Measurements from ENCODE around the gene NMB.

NMB gene

DNA sequence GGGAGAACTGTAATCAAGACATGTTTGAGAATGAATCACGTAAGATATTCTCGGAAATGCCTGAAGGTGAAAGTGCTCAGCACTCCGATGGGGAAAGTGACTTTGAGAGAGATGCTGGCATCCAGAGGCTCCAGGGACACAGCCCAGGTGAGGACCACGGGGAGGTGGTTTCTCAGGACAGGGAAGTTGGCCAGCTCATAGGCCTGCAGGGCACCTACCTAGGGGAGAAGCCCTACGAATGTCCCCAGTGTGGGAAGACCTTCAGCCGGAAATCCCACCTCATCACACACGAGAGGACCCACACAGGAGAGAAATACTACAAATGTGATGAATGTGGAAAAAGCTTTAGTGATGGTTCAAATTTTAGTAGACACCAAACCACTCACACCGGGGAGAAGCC, 37.4 kb downstream of the NMB start:
- no CpG with 5 or more reads among the region's 8 CpGs for WGBS (ENCODE audit: insufficient coverage, insufficient read length)
- DNase-seq (ENCODE audit: low read depth, low spot score) = no peak
- Histone ChIP-seq H3K9me3 (ENCODE audit: control insufficient read depth, insufficient read depth, low read length) (peaks cover 17% of the 10 kb centered on the region), H3K36me3 (ENCODE audit: control insufficient read depth, insufficient read depth, low read length) (peaks cover 22% of the 10 kb centered on the region), H3K4me3 (ENCODE audit: low read length) (no peak overlapping the region), H3K4me1 (ENCODE audit: control insufficient read depth, insufficient read depth, low read length) (no peaks in the 10 kb centered on the region), H3K27me3 (ENCODE audit: control insufficient read depth, insufficient read depth, low read length) (peaks cover 1% of the 10 kb centered on the region; the same call in 1 of the 2 replicates), H3K27ac (ENCODE audit: low read length) (no peak overlapping the region)

DNA sequence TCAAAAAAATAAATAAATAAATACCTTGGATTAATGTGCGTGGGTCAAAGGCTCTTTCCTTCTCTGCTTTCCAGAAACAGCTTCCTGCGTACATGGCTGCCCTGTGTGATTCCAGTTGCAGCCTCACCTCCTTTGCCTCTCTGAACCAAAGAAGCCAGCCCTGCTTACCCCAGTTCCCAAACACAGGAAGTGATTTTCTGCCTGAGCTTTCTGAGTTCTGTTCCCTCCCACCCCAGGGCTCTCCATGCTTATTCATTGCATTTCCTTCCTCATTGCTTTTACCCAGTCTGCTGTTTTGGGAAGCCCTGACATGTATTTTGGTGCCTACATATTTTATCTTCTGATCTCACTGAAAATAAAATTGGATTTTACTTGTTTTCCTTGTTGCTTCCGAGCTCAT, 41.8 kb downstream of the NMB start:
- WGBS (ENCODE audit: insufficient coverage, insufficient read length) = no CpG with 5 or more reads among the region's 3 CpGs
- DNase-seq (ENCODE audit: low read depth, low spot score) = no peak
- Histone ChIP-seq H3K36me3 (ENCODE audit: control insufficient read depth, insufficient read depth, low read length) (peaks cover 7% of the 10 kb centered on the region), H3K27ac (ENCODE audit: low read length) (no peak overlapping the region), H3K9me3 (ENCODE audit: control insufficient read depth, insufficient read depth, low read length) (peaks cover 7% of the 10 kb centered on the region), H3K4me3 (ENCODE audit: low read length) (no peak overlapping the region), H3K27me3 (ENCODE audit: control insufficient read depth, insufficient read depth, low read length) (no peaks in the 10 kb centered on the region), H3K4me1 (ENCODE audit: control insufficient read depth, insufficient read depth, low read length) (peaks cover 1% of the 10 kb centered on the region; the same call in 1 of the 2 replicates)

DNA sequence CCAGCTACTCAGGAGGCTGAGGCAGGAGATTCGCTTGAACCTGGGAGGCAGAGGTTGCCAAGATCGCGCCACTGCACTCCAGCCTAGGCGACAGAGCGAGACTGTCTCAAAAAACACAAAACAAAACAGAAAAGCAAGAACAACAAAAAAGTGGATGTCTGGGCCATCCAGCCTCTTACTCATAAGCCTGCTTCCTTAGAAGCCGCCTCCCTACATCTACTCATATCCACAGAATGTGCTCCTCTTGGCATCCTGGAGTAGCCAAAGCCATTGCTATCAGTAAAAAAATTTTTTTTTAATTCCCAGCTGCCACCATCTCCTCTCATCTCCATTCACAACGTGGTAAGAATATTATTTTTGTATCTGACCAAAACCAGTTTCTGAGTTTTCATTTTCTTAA, 46.4 kb downstream of the NMB start:
- WGBS (ENCODE audit: insufficient coverage, insufficient read length) = no CpG with 5 or more reads among the region's 7 CpGs
- no peak for DNase-seq (ENCODE audit: low read depth, low spot score)
- H3K36me3 ChIP-seq (ENCODE audit: control insufficient read depth, insufficient read depth, low read length) = peaks cover 2% of the 10 kb centered on the region; the same call in 1 of the 2 replicates
- H3K27me3 ChIP-seq (ENCODE audit: control insufficient read depth, insufficient read depth, low read length) = no peaks in the 10 kb centered on the region
- H3K27ac ChIP-seq (ENCODE audit: low read length) = no peak overlapping the region
- H3K4me3 ChIP-seq (ENCODE audit: low read length) = no peak overlapping the region
- H3K4me1 ChIP-seq (ENCODE audit: control insufficient read depth, insufficient read depth, low read length) = peaks cover 1% of the 10 kb centered on the region
- H3K9me3 ChIP-seq (ENCODE audit: control insufficient read depth, insufficient read depth, low read length) = no peaks in the 10 kb centered on the region

DNA sequence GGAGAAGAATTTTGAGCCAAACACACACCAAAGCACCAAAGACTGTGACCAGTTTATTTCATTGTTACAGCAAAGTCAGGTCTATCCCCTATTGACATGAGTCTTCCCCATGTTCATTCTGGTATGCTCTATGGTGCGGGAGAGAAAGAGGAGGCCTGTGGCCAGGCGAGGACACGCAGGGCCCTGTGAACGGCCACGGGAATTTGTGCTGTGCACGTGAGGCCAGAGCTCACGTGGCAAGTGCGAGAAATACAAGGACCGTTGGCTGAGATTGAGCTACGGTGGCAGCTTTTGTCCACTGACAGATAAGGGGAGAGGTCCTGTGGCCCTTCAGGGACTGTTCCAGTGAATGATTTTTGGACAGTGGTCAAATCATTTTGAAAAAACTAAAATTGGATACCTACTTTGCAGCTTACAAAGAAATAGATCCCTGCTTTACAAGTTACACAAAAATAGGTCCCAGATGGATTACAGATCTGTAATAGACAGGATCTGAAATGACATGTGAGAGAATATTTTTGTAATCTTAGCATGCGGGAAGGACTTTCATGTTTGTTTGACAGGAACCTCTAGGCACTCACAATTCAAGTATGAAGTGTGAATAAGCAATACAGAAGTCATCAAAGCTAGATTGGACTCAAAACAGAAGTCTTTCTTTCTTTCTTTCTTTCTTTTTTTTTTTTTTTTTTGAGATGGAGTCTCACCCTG, 48.0 kb downstream of the NMB start:
- DNase-seq (ENCODE audit: low read depth, low spot score) = no peak
- H3K4me1 ChIP-seq (ENCODE audit: control insufficient read depth, insufficient read depth, low read length) = peaks cover 3% of the 10 kb centered on the region; the same call in 1 of the 2 replicates
- no peak overlapping the region for H3K4me3 ChIP-seq (ENCODE audit: low read length)
- H3K9me3 ChIP-seq (ENCODE audit: control insufficient read depth, insufficient read depth, low read length) = no peaks in the 10 kb centered on the region
- no CpG with 5 or more reads among the region's 11 CpGs for WGBS (ENCODE audit: insufficient coverage, insufficient read length)
- H3K27ac ChIP-seq (ENCODE audit: low read length) = no peak overlapping the region
- H3K27me3 ChIP-seq (ENCODE audit: control insufficient read depth, insufficient read depth, low read length) = no peaks in the 10 kb centered on the region
- H3K36me3 ChIP-seq (ENCODE audit: control insufficient read depth, insufficient read depth, low read length) = peaks cover 3% of the 10 kb centered on the region; the same call in 1 of the 2 replicates

DNA sequence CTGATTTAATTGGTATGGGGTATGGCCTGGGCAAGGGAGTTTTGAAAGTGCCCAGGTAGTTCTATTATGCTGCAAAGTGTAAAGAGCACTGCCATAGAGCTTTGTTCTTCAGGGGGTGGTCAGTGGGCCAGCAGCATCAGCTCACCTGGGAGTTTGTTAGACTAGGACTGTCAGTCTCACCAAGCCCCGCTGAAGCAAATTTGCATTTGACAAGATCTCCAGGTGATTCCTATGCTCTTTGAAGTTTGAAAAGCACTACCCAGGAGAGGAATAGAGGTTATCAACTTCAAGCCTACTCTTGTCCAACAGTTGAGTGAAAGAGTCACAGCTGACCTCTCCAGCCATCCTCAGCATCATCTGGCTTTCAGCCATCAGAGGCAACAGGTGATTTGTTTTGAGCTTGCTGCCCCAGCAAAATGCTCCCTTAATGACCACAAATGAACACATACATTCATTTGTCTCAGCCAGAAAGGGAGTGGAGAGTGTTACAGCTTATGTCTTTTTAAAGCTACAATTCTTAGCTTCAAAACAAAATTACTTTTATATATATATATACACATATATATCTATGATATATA, 49.2 kb downstream of the NMB start:
- Histone ChIP-seq H3K4me1 (ENCODE audit: control insufficient read depth, insufficient read depth, low read length) (peaks cover 10% of the 10 kb centered on the region), H3K27ac (ENCODE audit: low read length) (no peak overlapping the region), H3K4me3 (ENCODE audit: low read length) (no peak overlapping the region), H3K27me3 (ENCODE audit: control insufficient read depth, insufficient read depth, low read length) (no peaks in the 10 kb centered on the region), H3K36me3 (ENCODE audit: control insufficient read depth, insufficient read depth, low read length) (peaks cover 3% of the 10 kb centered on the region; the same call in 1 of the 2 replicates), H3K9me3 (ENCODE audit: control insufficient read depth, insufficient read depth, low read length) (no peaks in the 10 kb centered on the region)
- no peak for DNase-seq (ENCODE audit: low read depth, low spot score)
- no CpG with 5 or more reads among the region's 1 CpG for WGBS (ENCODE audit: insufficient coverage, insufficient read length)

DNA sequence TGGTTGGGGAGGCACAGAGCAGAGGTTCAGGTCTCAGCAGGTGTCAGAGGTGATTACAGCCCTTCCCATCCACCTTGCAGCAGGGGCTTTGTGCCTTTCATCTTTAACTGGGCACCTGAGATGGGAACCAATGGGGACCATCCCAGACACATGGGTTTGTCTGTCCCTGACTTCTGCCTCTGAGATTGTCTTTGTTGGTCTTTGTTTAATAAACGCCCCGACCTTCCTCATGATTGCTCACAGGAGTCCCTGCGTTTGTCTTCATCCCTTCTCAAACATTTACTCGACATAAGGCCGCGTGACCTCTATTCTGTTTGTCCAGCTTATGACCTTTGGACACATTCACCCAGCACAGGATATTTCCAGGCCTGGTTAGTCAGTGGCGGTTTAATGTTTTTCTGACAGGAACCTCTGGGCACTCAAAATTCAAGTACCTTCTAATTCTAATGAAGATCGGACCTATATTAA, 51.3 kb downstream of the NMB start:
- no peak for DNase-seq (ENCODE audit: low read depth, low spot score)
- WGBS (ENCODE audit: insufficient coverage, insufficient read length) = no CpG with 5 or more reads among the region's 8 CpGs
- no peaks in the 10 kb centered on the region for H3K9me3 ChIP-seq (ENCODE audit: control insufficient read depth, insufficient read depth, low read length)
- H3K27me3 ChIP-seq (ENCODE audit: control insufficient read depth, insufficient read depth, low read length) = no peaks in the 10 kb centered on the region
- peaks cover 11% of the 10 kb centered on the region for H3K4me1 ChIP-seq (ENCODE audit: control insufficient read depth, insufficient read depth, low read length)
- H3K27ac ChIP-seq (ENCODE audit: low read length) = no peak overlapping the region
- no peak overlapping the region for H3K4me3 ChIP-seq (ENCODE audit: low read length)
- H3K36me3 ChIP-seq (ENCODE audit: control insufficient read depth, insufficient read depth, low read length) = peaks cover 3% of the 10 kb centered on the region; the same call in 1 of the 2 replicates

DNA sequence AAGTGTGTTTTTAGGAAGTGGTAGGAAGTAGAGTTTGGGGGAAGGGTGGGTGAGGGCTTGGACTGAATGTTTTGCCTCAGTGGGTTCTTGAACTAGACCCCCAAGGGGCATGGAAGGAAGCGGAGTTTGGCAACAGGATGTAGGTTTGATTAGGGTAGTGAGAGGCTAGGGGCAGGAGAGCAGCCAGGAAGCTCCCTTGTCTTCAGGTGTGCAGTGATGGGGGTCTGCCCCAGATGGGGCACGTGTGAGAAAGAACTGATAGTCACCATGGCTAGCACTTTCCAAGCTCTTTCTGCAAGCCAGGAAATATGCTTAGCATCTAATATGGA, 52.5 kb downstream of the NMB start:
- H3K27me3 ChIP-seq (ENCODE audit: control insufficient read depth, insufficient read depth, low read length) = no peaks in the 10 kb centered on the region
- H3K27ac ChIP-seq (ENCODE audit: low read length) = no peak overlapping the region
- H3K36me3 ChIP-seq (ENCODE audit: control insufficient read depth, insufficient read depth, low read length) = peaks cover 3% of the 10 kb centered on the region; the same call in 1 of the 2 replicates
- H3K4me3 ChIP-seq (ENCODE audit: low read length) = no peak overlapping the region
- no CpG with 5 or more reads among the region's 2 CpGs for WGBS (ENCODE audit: insufficient coverage, insufficient read length)
- no peak for DNase-seq (ENCODE audit: low read depth, low spot score)
- no peaks in the 10 kb centered on the region for H3K9me3 ChIP-seq (ENCODE audit: control insufficient read depth, insufficient read depth, low read length)
- H3K4me1 ChIP-seq (ENCODE audit: control insufficient read depth, insufficient read depth, low read length) = peaks cover 11% of the 10 kb centered on the region
